Limb (tissue), 2 donors: Measurements from ENCODE around the gene VSTM2L.
A peak's percentile ranks its signal among the peaks of the same experiment; 100 is the strongest.
"Not testable (repeated sequence)": the region's sequence is repeated elsewhere in the genome, so short reads cannot be mapped to it uniquely, and the experiment has no call there.

Experiments
- DNase-seq, 2 donors: peaks; one replicate each; pipeline ENCODE4 v3.0.0-alpha.2; 2016; ENCODE audit errors: extremely low spot score in 2 of 2

The VSTM2L gene

GRCh38 chr20:37902504-37903313 is at the start of gene VSTM2L:
TSS of gene VSTM2L (plus strand) at chr20:37903127. CDS start at chr20:37903351, 224 bp downstream.
- DNase-seq: peak in 1 of 2 donors; percentile 76

GRCh38 chr20:37853823-37854375 is 49.0 kb upstream of the VSTM2L start:
- DNase-seq: no peak

GRCh38 chr20:37856034-37856433 is 46.9 kb upstream of the VSTM2L start:
- DNase-seq: not testable (repeated sequence)

- DNase-seq: no peak
These were observed 45.8 kb upstream of the VSTM2L start for GRCh38 chr20:37856932-37857660.

DNA sequence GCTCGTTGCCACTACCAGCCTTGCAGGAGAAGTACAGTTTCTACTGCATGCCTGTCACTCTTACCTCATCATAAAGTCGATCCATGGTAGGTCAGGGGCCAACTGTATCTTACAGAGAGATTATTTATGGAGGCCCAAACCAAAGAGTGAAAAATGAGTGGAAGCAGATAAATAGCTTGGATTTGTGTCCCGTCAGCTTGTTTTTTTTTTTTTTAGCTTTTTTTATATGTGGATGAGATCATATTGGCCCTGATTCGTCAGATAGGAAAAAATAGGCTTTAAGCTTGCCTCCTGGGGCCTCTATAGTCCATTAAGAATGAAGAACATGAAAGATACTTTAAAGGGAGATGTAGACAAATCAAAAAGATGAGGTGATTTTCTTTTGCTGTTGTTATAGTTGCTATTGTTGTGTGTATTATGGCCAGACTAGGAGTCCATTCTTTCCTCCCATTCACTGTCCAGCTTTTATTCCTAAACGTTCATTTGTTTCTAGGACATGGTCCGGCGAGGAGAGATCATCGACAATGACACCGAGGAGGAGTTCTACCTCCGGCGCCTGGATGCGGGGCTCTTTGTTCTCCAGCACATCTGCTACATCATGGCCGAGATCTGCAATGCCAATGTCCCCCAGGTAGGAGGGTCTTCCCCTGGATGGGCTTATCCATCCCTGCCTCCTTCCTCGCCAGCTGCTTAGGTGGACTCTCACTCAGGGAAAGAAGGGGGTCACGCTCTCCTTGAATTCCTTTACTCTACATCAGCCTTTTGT is 43.3 kb upstream of the VSTM2L start:
- no peak for DNase-seq

DNA sequence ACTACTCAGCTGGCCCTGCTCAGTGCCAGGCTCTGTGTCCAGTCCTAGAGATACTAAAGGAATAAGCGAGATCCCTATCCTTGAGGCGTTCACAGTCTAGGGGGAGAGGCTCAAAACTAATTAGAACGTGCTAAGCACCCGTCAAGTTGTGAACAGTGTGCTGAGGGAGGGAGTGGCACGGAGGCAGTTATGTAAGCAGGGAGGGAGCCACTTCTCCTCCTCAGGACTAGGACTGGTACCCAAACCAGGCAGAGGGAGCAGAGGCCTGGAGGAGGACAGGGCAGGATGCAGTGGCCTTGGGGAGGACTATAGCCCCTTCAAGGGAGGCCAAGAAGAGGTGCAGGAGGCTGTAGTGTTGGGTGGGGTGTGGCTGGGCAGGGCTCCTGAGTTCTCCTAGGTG is 39.6 kb upstream of the VSTM2L start:
- no peak for DNase-seq

DNA sequence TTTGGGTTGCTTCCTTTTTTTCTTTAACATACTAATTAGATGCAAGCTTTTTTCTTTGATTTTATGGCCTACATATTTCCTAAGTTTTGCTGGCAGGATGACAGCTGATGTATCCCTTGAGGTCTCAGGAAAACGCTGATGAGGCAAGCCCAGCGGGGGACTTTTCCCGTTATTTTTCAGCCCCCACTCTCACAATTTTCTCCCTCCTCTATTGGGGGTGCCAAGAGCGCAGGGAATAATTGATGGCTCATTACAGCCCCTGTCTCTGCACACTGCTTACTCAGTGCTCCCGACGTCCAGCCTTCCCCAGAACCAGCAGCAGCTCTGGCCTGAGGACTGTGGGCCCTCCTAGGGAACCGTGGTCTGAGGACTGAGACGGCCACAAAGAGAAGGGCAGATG is 38.6 kb upstream of the VSTM2L start:
- no peak for DNase-seq

- DNase-seq: no peak
These were observed 36.9 kb upstream of the VSTM2L start for GRCh38 chr20:37866051-37866450.

DNA sequence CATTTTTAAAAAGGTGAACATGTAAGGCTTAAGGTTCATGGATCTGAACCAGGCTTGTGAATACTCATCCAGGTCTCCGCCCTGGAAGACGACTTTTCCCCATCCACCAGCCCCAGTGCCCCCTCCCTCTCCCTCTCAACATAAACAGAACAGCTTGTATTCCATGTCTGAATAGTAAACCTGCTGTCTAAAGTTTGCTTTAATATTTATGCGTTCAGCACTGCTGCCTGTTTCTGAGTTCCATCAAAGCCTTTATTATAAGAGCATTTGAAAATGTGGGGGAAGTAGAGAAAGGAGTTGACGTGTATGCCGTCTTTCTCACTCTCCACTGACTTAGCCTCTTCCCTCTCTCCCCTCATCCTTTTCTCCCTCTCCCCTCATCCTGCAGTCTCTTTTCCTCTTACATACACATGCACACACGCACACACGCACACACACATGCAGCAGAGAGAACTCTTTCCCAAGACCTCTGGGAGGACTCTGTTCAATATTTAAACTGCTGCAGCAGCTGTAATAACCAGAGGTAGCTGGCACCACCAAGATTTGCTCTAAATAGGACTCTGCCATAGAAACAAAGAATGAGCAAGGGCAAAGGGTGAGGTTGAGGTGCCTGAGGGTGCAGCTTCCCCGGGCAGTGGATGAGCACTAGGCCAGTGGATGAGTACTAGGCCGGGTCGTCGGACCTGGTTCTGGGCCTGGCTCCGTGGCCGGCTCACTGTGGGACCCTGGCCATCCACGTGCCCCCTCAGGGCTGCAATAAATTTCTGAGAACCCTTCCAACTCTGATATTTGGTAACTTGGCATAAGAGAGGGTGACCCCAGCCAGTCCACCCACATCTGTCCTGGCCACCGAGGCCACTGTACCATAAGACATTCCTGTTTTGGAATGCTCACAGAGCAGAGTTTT is 35.4 kb upstream of the VSTM2L start:
- DNase-seq: no peak

GRCh38 chr20:37868851-37869333 is 34.0 kb upstream of the VSTM2L start:
- no peak for DNase-seq

- DNase-seq: no peak
These were observed 33.5 kb upstream of the VSTM2L start for GRCh38 chr20:37869334-37869861.

DNA sequence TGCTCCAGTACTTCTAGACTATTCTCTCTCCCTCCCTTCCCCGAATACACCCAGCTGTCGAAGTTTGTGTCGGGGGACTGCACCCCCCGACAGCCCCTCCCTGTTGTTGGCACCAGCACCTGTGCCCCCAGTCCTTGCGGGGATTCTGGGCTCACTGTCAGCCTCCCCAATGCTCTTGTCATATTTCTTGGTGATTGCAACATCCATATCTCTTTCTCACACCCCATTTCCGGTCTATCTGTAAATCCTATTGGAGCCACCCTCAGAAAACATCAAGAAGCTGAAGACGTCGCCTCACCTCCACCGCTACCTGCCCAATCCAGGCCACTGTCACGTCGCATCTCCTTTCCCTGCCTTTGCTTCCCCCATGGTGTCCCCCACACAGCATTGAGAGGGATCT is 32.6 kb upstream of the VSTM2L start:
- no peak for DNase-seq

GRCh38 chr20:37871751-37872150 is 31.2 kb upstream of the VSTM2L start:
- DNase-seq: no peak

DNA sequence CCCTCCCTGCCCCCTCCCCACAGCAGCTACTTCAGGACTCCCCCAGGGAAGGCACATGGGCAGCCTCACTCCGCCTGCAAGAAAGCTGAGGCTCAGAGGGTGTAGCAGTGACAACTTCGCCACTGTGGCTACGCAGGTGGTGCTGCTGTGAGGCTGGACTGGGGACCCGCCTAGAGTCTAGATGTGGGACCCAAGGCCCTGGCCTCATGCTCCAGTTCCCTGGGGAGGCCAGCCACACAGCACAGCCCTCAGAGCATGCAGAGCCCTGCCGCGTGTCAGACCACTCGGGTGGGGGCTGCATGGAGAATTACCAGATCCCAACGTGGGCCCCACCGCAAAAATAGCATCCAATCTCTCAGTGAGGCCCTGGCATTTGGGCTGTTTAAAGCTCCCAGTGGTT is 30.8 kb upstream of the VSTM2L start:
- DNase-seq: no peak

GRCh38 chr20:37873884-37874283 is 29.0 kb upstream of the VSTM2L start:
- DNase-seq: no peak

DNA sequence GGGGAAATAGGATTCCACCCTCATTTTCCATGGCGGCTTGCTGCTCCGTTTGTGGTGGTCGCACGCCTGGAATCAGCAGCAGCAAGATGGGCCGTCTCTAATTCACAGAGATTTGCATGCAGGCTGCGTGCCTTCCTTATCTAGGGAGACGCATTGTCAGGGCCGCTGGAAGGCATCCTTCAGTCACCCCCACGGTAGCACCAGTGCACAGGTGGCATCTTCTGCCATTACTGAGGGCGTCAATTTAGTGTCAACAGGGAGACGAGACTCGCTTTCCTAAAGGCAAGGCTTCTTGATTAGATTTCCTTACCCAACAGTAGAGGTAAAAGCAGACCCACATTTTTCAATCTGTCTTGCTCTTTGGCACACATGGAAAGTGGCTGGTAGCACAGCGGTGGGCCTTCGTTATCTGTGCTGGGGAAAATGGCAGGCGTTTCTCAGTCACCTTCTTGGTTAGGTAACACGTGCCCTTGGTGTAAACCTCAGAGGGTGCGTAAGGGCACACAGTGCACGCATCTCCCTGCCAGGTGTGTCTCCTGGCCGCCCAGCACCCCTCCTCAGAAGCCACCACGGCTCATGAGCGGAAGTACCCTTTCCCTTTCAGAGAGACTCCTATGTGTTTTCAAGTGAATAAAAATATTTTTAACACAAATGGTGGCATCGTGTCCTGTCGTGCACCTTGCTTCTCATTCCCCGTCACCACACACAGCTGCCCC is 27.3 kb upstream of the VSTM2L start:
- DNase-seq: no peak

DNA sequence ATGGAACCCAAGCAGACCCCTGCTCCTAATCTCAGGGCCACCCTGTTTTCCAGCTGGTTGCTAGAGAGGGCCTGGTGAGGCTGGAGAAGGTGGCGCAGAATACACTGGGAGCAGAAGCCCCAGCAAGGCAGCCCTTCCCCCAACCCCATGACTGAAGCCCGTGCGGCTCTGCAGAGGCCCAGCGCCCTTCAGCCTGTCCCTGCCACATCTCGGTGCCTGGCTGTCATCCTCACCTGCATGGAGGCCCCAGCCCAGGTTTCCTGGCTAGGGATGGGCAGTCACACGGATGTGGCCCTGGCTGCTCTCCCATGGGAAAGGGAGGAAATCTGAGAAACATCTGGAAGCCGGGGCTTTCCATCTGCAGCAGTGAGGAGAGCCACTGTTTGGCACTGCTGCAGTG is 26.1 kb upstream of the VSTM2L start:
- DNase-seq: no peak

- no peak for DNase-seq
These were observed 24.8 kb upstream of the VSTM2L start for GRCh38 chr20:37877832-37878772.
